Tibial nerve (tissue), 4 donors: ENCODE measurements around the gene ZNF407. TPM values are rescaled to one million over a fixed set of nuclear protein-coding genes. Genes with fewer than 3 reads are reported as not detected.

Experiments used
- DNase-seq, 2 donors: peaks; one replicate each; pipeline ENCODE4 v3.0.0-alpha.2; 2019; ENCODE audit warnings: low spot score in 2 of 2
- H3K27ac ChIP-seq, 4 donors: fragments of 200-600 bp; sonication (generic) in 3 of 4; one replicate each; pipeline ENCODE4 v1.5.1; 2017 to 2019; ENCODE audit warnings: mild to moderate bottlenecking in 1 of 4
- H3K27me3 ChIP-seq, 2 donors: fragments of 200-600 bp; sonication (generic) in 1 of 2; one replicate each; pipeline versions ENCODE4 v1.5.1 to v1.6.0; 2017 to 2019
- H3K36me3 ChIP-seq, 3 donors: fragments of 200-600 bp; sonication (generic); one replicate each; pipeline ENCODE4 v1.5.1; 2018 to 2019
- H3K4me1 ChIP-seq, 4 donors: fragments of 200-600 bp; sonication (generic) in 3 of 4; one replicate each; pipeline ENCODE4 v1.5.1; 2017 to 2019
- H3K4me3 ChIP-seq, 4 donors: fragments of 200-600 bp; sonication (generic) in 3 of 4; one replicate each; pipeline ENCODE4 v1.5.1; 2017 to 2019; ENCODE audit warnings: mild to moderate bottlenecking in 1 of 4, moderate library complexity in 1 of 4
- H3K9me3 ChIP-seq, 4 donors: fragments of 200-600 bp; sonication (generic) in 3 of 4; one replicate each; pipeline ENCODE4 v1.5.1; 2017 to 2019
- EP300 ChIP-seq, 2 donors: sonication (generic); formaldehyde crosslinking; IDR thresholded peaks; one replicate each; pipeline ENCODE4 v1.6.1; 2017; ENCODE audit warnings: antibody characterized with exemption in 2 of 2, mild to moderate bottlenecking in 1 of 2
- POLR2A ChIP-seq, 2 donors: fragments of 450-650 bp; IDR thresholded peaks; one replicate each; pipeline ENCODE4 v1.6.1; 2017; ENCODE audit warnings: antibody characterized with exemption in 2 of 2, mild to moderate bottlenecking in 2 of 2, moderate library complexity in 2 of 2
- WGBS, 2 donors: methylation state at CpG; one replicate each; pipeline ENCODE4 v1.1.5; 2018; 5-methylcytosine and 5-hydroxymethylcytosine counted together
- total RNA-seq, 4 donors: library from RNA; depleted of rRNA; stranded (reverse); fragments of >200 nt; gene quantifications; one replicate each; pipeline ENCODE4 v1.1.0, GENCODE V29; 2016
- TF ChIP-seq, protein P1 (sequence below), 5 experiments: fragments of 200-600 bp in 3 of 5; fragments of 450-650 bp in 2 of 5; sonication (generic) in 3 of 5; IDR thresholded peaks; one replicate each; pipeline ENCODE4 v1.5.1; 2016 to 2019; ENCODE audit warnings: antibody characterized with exemption in 5 of 5, mild to moderate bottlenecking in 3 of 5, moderate library complexity in 2 of 5

Gene ZNF407
- total RNA-seq, 4 donors from 2014 or later, result 18.6 to 22.8 (median 19.6) TPM

- Histone ChIP-seq H3K36me3 (peaks cover 0 to 5% (median 0%) of the 10 kb centered on the region in 3 donors), H3K9me3 (peaks cover 0 to 4% (median 0%) of the 10 kb centered on the region in 4 donors), H3K4me1 (no peaks in the 10 kb centered on the region), H3K4me3 (no peak overlapping the region), H3K27me3 (no peaks in the 10 kb centered on the region), H3K27ac (no peak overlapping the region)
- WGBS, 2 donors, result 71 to 74% methylated on average over 2 of the region's 2 CpGs
- no peak for DNase-seq
- TF ChIP-seq, protein P1, sequence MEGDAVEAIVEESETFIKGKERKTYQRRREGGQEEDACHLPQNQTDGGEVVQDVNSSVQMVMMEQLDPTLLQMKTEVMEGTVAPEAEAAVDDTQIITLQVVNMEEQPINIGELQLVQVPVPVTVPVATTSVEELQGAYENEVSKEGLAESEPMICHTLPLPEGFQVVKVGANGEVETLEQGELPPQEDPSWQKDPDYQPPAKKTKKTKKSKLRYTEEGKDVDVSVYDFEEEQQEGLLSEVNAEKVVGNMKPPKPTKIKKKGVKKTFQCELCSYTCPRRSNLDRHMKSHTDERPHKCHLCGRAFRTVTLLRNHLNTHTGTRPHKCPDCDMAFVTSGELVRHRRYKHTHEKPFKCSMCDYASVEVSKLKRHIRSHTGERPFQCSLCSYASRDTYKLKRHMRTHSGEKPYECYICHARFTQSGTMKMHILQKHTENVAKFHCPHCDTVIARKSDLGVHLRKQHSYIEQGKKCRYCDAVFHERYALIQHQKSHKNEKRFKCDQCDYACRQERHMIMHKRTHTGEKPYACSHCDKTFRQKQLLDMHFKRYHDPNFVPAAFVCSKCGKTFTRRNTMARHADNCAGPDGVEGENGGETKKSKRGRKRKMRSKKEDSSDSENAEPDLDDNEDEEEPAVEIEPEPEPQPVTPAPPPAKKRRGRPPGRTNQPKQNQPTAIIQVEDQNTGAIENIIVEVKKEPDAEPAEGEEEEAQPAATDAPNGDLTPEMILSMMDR (IDR thresholded peaks at IDR 0.05), result no peak
- TF ChIP-seq EP300 (IDR thresholded peaks at IDR 0.05) (no peak), POLR2A (IDR thresholded peaks at IDR 0.05) (no peak)
These were observed 120.6 kb downstream of the ZNF407 start for GRCh38 chr18:74718312-74718711.

- Histone ChIP-seq H3K27ac (no peak overlapping the region), H3K27me3 (no peaks in the 10 kb centered on the region), H3K36me3 (peaks cover 0 to 5% (median 0%) of the 10 kb centered on the region in 3 donors), H3K9me3 (peaks cover 0 to 4% (median 0%) of the 10 kb centered on the region in 4 donors), H3K4me3 (no peak overlapping the region), H3K4me1 (no peaks in the 10 kb centered on the region)
- no peak for DNase-seq
- TF ChIP-seq, protein P1 (IDR thresholded peaks at IDR 0.05), result no peak
- TF ChIP-seq POLR2A (IDR thresholded peaks at IDR 0.05) (no peak), EP300 (IDR thresholded peaks at IDR 0.05) (no peak)
- 84 to 85% methylated on average over 2 of the region's 2 CpGs for WGBS, 2 donors
These were observed 124.6 kb downstream of the ZNF407 start for GRCh38 chr18:74722237-74722636.

DNA sequence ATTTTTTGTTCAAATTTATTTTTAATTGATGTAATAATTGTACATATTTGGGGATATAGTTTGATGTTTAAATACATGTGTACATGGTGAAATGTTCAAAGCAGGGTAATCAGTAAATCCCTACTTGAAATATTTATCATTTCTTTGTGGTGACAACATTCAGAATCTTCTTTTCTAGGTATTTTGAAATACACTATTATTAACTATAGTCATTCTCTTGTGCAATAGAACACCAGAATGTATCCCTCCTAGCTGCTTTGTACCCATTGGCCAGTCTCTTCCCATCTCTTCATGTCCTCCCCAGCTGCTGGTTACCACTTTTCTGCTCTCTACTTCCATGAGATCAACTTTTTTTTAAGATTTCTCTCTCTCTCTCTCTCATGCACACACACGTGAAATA, 126.5 kb downstream of the ZNF407 start:
- Histone ChIP-seq H3K27me3 (no peaks in the 10 kb centered on the region), H3K36me3 (peaks cover 0 to 5% (median 0%) of the 10 kb centered on the region in 3 donors), H3K9me3 (peaks cover 0 to 4% (median 0%) of the 10 kb centered on the region in 4 donors), H3K27ac (no peak overlapping the region), H3K4me3 (no peak overlapping the region), H3K4me1 (no peaks in the 10 kb centered on the region)
- no peak for DNase-seq
- WGBS, 2 donors, result 77 to 79% methylated on average over 1 of the region's 1 CpG
- TF ChIP-seq, protein P1 (IDR thresholded peaks at IDR 0.05), result no peak
- no peak for TF ChIP-seq EP300 (IDR thresholded peaks at IDR 0.05)
- no peak for TF ChIP-seq POLR2A (IDR thresholded peaks at IDR 0.05)

GRCh38 chr18:74725690-74726089, 128.0 kb downstream of the ZNF407 start:
- DNase-seq, result no peak
- no peak overlapping the region for H3K4me3 ChIP-seq
- WGBS, 2 donors, result 80 to 84% methylated on average over 3 of the region's 3 CpGs
- H3K27me3 ChIP-seq, result no peaks in the 10 kb centered on the region
- H3K36me3 ChIP-seq, result no peaks in the 10 kb centered on the region
- no peak overlapping the region for H3K27ac ChIP-seq
- no peaks in the 10 kb centered on the region for H3K9me3 ChIP-seq
- TF ChIP-seq POLR2A (IDR thresholded peaks at IDR 0.05), result no peak
- TF ChIP-seq, protein P1 (IDR thresholded peaks at IDR 0.05), result no peak
- no peak for TF ChIP-seq EP300 (IDR thresholded peaks at IDR 0.05)
- no peaks in the 10 kb centered on the region for H3K4me1 ChIP-seq

- 93 to 94% methylated on average over 5 of the region's 5 CpGs for WGBS, 2 donors
- no peak for DNase-seq
- no peaks in the 10 kb centered on the region for H3K27me3 ChIP-seq
- H3K4me1 ChIP-seq, result no peaks in the 10 kb centered on the region
- H3K4me3 ChIP-seq, result no peak overlapping the region
- no peak overlapping the region for H3K27ac ChIP-seq
- TF ChIP-seq POLR2A (IDR thresholded peaks at IDR 0.05), result no peak
- no peaks in the 10 kb centered on the region for H3K9me3 ChIP-seq
- no peaks in the 10 kb centered on the region for H3K36me3 ChIP-seq
These were observed 130.9 kb downstream of the ZNF407 start for GRCh38 chr18:74728586-74728985.

- no peak for DNase-seq
- 94 to 95% methylated on average over 5 of the region's 5 CpGs for WGBS, 2 donors
- TF ChIP-seq EP300 (IDR thresholded peaks at IDR 0.05) (no peak), POLR2A (IDR thresholded peaks at IDR 0.05) (no peak)
- TF ChIP-seq, protein P1 (IDR thresholded peaks at IDR 0.05), result no peak
These were observed 133.4 kb downstream of the ZNF407 start for GRCh38 chr18:74731097-74731496.

More at GRCh38 chr18:74731097-74731496, 133.4 kb downstream of the ZNF407 start:
- Histone ChIP-seq H3K36me3 (no peaks in the 10 kb centered on the region), H3K27ac (no peak overlapping the region), H3K4me1 (no peaks in the 10 kb centered on the region), H3K4me3 (no peak overlapping the region), H3K27me3 (no peaks in the 10 kb centered on the region), H3K9me3 (no peaks in the 10 kb centered on the region)
